Hematopoietic multipotent progenitor cell treated with erythropoietin and hydrocortisone succinate and interleukin-3 and kit ligand, for 17 days (in vitro differentiated cells): ENCODE measurements around the gene EEF2K.
"Not testable (repeated sequence)": the region's sequence is repeated elsewhere in the genome, so short reads cannot be mapped to it uniquely, and the experiment has no call there.

Experiments
- DNase-seq: peaks from one replicate; pipeline ENCODE4 v3.0.0-alpha.2; 2015; ENCODE audit warnings: low spot score

EEF2K gene

GRCh38 chr16:22206013-22206841 is at the start of gene EEF2K:
Gene EEF2K, plus strand, starts transcription at chr16:22206278. Its CDS starts 19,452 bp downstream, at chr16:22225730.
- DNase-seq: peak; percentile 93

- no peak for DNase-seq
Observed at GRCh38 chr16:22161401-22161800, 44.7 kb upstream of the EEF2K start.

- no peak for DNase-seq
Observed at GRCh38 chr16:22161999-22162655, 44.0 kb upstream of the EEF2K start, which contains the start of gene SDR42E2. Gene SDR42E2, plus strand, starts transcription at chr16:22162506. Its CDS starts 3,077 bp downstream, at chr16:22165583.

- no peak for DNase-seq
Observed at GRCh38 chr16:22162656-22163009, 43.4 kb upstream of the EEF2K start.

GRCh38 chr16:22163806-22164205 is 42.3 kb upstream of the EEF2K start:
- no peak for DNase-seq

GRCh38 chr16:22164482-22164881 is 41.6 kb upstream of the EEF2K start:
- no peak for DNase-seq

GRCh38 chr16:22165508-22166285 is 40.4 kb upstream of the EEF2K start:
- no peak for DNase-seq

- no peak for DNase-seq
Observed at GRCh38 chr16:22171953-22172352, 34.1 kb upstream of the EEF2K start.

- DNase-seq: not testable (repeated sequence)
Observed at GRCh38 chr16:22172642-22173041, 33.4 kb upstream of the EEF2K start.

- DNase-seq: no peak
Observed at GRCh38 chr16:22174642-22175041, 31.4 kb upstream of the EEF2K start.

GRCh38 chr16:22177968-22178930 is 27.8 kb upstream of the EEF2K start:
- no peak for DNase-seq

GRCh38 chr16:22181426-22181825 is 24.7 kb upstream of the EEF2K start:
- DNase-seq: no peak

GRCh38 chr16:22181843-22182242 is 24.2 kb upstream of the EEF2K start:
- no peak for DNase-seq

- DNase-seq: no peak
Observed at GRCh38 chr16:22183335-22183734, 22.7 kb upstream of the EEF2K start.

GRCh38 chr16:22183901-22184614 is 22.0 kb upstream of the EEF2K start:
- DNase-seq: no peak

GRCh38 chr16:22184615-22184968 is 21.5 kb upstream of the EEF2K start:
- no peak for DNase-seq

GRCh38 chr16:22186517-22186916 is 19.6 kb upstream of the EEF2K start:
- DNase-seq: no peak

- no peak for DNase-seq
Observed at GRCh38 chr16:22188267-22188594, 17.8 kb upstream of the EEF2K start.

- DNase-seq: peak; percentile 81
Observed at GRCh38 chr16:22188595-22189442, 17.3 kb upstream of the EEF2K start.

GRCh38 chr16:22189473-22190080 is 16.5 kb upstream of the EEF2K start:
- DNase-seq: peak; percentile 54
